GM18502 (cell line): Measurements from ENCODE around the gene GNPTG.
"Not testable (repeated sequence)": the region's sequence is repeated elsewhere in the genome, so short reads cannot be mapped to it uniquely, and the experiment has no call there.

ENCODE experiments used
- ATAC-seq: cut with Tn5 transposase; IDR thresholded peaks from one replicate; pipeline ENCODE4 v1.9.1; 2021; ENCODE audit warnings: mild to moderate bottlenecking; ENCODE audit not compliant: unreplicated experiment, poor library complexity

The GNPTG gene

GRCh38 chr16:1317479-1318267, 34.1 kb upstream of the GNPTG start:
- no peak for ATAC-seq

GRCh38 chr16:1318268-1318545, 33.5 kb upstream of the GNPTG start:
- no peak for ATAC-seq

GRCh38 chr16:1319041-1319440, 32.7 kb upstream of the GNPTG start:
- no peak for ATAC-seq

GRCh38 chr16:1320097-1320496, 31.6 kb upstream of the GNPTG start:
- no peak for ATAC-seq

- no peak for ATAC-seq
Observed at GRCh38 chr16:1320658-1321240, 31.0 kb upstream of the GNPTG start.

GRCh38 chr16:1322407-1322806, 29.3 kb upstream of the GNPTG start:
- ATAC-seq: no peak

GRCh38 chr16:1323296-1324239, 28.2 kb upstream of the GNPTG start:
- no peak for ATAC-seq

- no peak for ATAC-seq
Observed at GRCh38 chr16:1324286-1324826, 27.4 kb upstream of the GNPTG start.

- ATAC-seq: no peak
Observed at GRCh38 chr16:1325261-1325660, 26.5 kb upstream of the GNPTG start.

GRCh38 chr16:1325673-1326371, 25.9 kb upstream of the GNPTG start:
- ATAC-seq: no peak

GRCh38 chr16:1326391-1326790, 25.3 kb upstream of the GNPTG start:
- ATAC-seq: no peak

GRCh38 chr16:1326946-1327618, 24.6 kb upstream of the GNPTG start:
- ATAC-seq: no peak

- ATAC-seq: no peak
Observed at GRCh38 chr16:1327619-1327947, 24.1 kb upstream of the GNPTG start.

- ATAC-seq: not testable (repeated sequence)
Observed at GRCh38 chr16:1328136-1328535, 23.6 kb upstream of the GNPTG start.

GRCh38 chr16:1328961-1329360, 22.8 kb upstream of the GNPTG start:
- ATAC-seq: not testable (repeated sequence)

GRCh38 chr16:1330260-1330914, 21.3 kb upstream of the GNPTG start:
- ATAC-seq: no peak

- no peak for ATAC-seq
Observed at GRCh38 chr16:1330931-1331711, 20.6 kb upstream of the GNPTG start.

- no peak for ATAC-seq
Observed at GRCh38 chr16:1331712-1332617, 19.8 kb upstream of the GNPTG start.
